Stimulated activated CD8-positive, alpha-beta memory T cell treated with anti-CD3 and anti-CD28 coated beads, Interleukin-12 subunit alpha, Interleukin-12 subunit beta, amount 100 ng/mL, for 24 hours (primary cell): Measurements from ENCODE around the gene GRIK2.
"Not testable (repeated sequence)": the region's sequence is repeated elsewhere in the genome, so short reads cannot be mapped to it uniquely, and the experiment has no call there.

Experiments
- DNase-seq: peaks from one replicate; pipeline ENCODE4 v3.0.0-alpha.2; 2020; ENCODE audit errors: extremely low read depth

Gene GRIK2

GRCh38 chr6:101630941-101631340 is 237.4 kb downstream of the GRIK2 start:
- no peak for DNase-seq

DNA sequence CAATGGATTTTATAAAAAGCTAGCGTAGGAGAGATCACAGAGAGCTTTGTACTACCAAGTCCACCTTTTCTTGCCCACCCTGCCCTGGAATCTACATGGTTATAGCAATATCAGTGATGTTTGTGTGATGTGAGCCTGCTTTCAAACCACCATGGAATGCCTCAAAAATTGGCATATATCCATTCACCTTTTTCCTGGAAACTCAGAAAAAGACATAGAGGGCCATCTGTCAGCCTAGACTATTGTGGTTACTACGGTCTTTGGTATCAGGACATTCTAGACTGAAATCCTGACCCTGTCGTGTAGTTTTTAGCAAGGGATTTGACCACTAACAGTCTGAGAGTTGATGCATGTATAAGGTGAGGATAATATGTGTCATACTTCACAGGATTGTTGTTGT is 239.6 kb downstream of the GRIK2 start:
- DNase-seq, result no peak

DNA sequence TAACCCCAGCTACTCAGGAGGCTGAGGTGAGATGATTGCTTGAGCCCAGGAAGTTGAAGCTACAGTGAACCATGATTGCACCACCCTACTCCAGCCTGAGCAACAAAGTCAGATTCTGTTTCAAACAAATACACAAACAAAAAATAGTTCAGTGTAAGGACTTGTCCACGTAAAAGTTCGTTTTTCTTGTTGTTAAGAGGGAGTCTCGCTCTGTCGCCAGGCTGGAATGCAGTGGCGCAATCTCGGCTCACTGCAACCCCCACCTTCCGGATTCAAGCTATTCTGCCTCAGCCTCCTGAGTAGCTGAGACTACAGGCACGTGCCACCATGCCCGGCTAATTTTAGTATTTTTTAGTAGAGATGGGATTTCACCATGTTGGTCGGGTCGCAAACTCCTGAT is 245.4 kb downstream of the GRIK2 start:
- not testable (repeated sequence) for DNase-seq

DNA sequence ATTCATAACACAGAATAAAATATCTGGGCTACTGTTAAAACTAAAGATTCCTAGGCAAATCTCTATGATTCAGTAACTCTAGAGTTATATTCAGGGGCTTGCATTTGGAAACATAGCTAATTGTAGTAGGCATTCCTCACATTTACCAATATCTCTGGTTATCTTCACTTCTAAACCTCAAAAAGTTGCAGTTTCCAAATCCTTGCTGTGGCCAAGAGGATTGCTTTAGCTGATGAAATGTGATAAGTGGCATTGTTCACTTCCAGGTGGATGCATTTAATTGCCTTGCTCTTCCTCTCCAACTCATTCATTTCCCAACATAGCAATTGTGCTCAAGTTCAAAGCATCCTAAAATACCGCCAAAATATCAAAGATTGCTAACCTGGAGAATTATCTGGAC is 246.6 kb downstream of the GRIK2 start:
- DNase-seq, result no peak

GRCh38 chr6:101645770-101646169 is 252.3 kb downstream of the GRIK2 start:
- DNase-seq, result no peak

GRCh38 chr6:101650402-101651100 is 257.0 kb downstream of the GRIK2 start:
- no peak for DNase-seq

GRCh38 chr6:101652079-101652478 is 258.6 kb downstream of the GRIK2 start:
- no peak for DNase-seq

- DNase-seq, result no peak
Observed at GRCh38 chr6:101655109-101655508, 261.6 kb downstream of the GRIK2 start.

DNA sequence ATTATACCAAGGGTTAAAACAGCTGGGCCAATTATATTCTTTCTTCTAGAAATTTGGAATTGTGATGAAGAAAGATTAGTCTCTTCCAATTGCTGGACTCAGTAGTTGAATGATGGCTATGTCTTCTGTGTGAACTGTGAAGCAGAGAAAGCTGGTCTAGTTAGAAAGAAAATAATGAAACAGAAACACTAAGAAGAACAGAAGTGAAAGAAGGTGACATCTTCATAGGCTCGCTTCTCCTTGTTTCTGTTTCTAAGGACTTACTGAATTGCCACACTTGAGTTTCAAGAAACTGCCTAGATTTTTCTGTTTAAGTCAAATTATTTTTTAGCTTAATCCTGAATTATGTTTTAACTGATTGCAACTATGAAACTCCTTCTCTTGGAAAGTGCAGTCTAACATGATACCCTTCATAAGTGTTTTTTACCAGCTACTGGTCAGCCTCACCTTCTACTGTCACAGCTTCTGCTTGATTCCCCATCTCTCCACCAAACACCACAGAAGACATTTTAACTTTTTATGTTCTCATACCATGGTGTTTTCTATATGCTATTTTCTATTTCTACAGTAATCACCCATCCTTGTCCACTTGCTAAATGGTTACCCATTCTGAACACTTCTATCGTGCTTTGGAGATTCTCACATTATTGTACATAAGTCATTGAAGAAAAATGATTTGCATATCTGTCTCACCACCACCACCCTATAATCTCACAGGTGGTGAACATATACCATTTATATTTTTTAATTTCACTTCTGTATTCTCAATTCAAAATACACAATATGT is 268.8 kb downstream of the GRIK2 start:
- no peak for DNase-seq

GRCh38 chr6:101663100-101663499 is 269.6 kb downstream of the GRIK2 start:
- no peak for DNase-seq

DNA sequence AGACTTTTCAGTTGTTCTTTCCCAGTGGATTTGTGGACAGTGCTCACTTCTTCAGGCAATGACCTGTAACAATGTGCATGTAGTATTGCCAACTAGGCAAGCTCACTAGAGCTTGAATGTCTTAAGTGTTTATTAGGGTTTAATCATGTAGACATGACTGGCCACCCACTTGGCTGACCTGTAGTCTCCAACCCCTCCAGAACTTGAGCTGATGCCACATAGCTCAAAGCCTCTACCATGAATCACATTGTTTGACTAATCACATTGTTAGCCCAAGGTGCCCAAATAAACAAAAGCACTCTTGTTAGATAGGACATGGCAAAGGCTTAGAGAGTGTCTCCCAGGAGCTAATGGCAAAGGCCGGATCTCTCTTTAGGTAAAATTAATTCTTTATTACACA is 272.7 kb downstream of the GRIK2 start:
- no peak for DNase-seq

DNA sequence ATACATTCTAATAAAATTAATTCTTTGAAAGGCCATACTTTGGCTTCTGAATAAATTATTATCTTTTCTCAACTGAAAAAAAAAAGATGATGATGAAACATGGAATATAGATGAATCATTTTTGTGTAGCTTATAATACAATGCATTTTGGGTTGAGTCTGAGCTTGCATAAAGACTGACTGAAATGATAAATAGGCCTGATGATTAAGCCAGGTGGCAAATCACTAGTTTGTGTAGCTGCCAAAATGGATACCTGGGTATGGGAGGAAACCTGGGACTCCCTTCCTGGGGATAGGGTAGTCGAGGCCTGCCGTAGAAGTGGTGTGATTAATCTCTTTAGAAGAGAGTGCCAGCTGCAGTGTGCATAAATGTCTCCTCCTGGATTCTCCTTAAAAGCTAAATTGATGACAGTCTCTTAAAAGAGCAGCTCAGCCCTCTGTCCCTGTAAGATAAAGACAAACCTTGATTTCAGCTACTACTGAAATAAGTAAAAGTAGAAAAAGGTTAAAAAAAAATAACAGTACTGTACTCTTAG is 275.1 kb downstream of the GRIK2 start:
- DNase-seq, result no peak

- no peak for DNase-seq
Observed at GRCh38 chr6:101676187-101676586, 282.7 kb downstream of the GRIK2 start.

DNA sequence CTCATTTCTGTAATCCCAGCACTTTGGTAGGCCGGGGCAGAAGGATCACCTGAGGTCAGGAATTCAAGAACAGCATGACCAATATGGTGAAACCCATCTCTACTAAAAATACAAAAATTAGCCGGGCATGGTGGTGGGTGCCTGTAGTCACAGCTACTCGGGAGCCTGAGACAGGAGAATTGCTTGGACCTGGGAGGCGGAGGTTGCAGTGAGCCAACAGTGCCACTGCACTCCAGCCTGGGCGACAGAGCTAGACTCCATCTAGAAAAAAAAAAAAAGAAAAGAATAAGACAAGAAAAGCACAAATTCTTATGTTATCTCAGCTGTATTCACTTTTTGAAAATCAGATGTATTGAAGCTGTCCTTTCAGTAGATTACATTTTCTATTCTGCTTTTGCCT is 289.4 kb downstream of the GRIK2 start:
- DNase-seq, result no peak

DNA sequence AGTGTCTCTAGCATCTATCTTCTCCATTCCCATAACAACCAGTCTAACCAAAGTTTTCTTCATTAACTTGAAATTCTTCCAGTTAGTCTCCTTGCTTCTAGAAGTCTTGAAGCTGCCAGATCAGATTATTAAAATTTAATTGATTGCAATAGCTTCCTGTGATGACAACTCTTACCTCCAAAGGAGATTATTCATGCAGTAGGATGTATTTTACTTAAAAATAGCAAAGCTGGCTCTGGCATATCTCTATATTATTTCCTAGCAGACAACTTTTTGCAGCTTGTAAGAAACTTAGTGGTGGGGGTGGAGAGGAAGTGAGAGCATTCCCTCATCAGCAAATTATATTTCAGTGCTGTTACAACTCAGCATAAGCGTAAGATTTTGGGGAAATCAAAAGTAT is 290.4 kb downstream of the GRIK2 start:
- DNase-seq, result no peak

GRCh38 chr6:101686653-101687052 is 293.1 kb downstream of the GRIK2 start:
- no peak for DNase-seq

DNA sequence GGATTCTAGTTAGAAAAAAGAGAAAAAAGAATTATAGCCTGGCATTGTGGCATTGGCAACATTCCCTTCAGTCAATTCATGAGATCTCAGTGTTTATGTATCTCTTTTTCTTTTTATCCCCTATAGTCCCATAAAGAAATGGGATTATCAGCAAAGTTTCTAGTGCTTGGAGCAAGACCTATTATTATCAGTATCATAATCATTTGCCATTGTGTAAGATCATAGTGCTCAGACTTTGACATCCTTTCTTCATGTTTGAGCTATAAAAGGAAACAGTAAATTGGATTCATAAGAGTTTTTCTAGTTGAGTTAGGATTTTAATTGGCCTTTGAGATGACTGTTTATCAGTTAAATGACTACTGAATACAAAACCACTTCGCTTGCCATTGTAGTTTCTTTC is 295.6 kb downstream of the GRIK2 start:
- no peak for DNase-seq

- no peak for DNase-seq
Observed at GRCh38 chr6:101689695-101690094, 296.2 kb downstream of the GRIK2 start.

DNA sequence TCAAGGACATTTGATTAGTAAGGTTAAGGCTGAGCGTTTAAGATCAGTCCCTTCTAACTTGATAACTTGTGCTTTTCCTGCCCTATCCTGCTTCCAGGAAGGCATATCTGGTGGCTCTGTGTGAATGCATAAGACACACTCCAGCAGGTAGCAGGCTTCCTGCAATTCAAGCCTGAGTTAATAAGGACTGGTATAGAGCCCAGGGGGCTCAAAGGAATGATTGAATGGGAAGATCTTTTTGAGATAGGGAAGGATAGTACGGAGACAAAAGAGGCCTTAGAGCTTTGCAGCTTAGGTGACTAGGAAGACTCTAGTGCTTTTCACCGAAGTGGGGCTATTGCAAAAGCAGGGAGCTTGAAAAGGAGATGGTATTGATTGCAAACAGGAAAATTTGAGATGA is 307.1 kb downstream of the GRIK2 start:
- no peak for DNase-seq

- no peak for DNase-seq
Observed at GRCh38 chr6:101703311-101703710, 309.8 kb downstream of the GRIK2 start.

DNA sequence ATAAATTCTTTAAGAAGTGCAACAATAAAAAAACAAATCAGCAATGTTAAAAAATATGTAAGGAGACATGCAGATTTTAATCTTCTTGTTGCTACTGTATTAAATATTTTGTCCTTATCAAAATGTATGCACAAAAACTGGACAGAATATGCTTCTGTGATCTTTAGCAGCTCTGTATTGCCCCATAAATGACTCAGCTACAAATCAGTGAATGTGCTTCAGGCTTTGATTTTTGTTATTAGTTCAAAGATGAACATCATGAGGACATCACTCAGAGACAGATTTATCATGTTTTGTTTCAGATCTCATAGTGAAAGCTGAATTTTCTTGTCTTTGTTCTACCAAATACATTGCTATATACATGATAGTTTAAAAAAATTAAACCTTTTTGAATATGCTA is 312.4 kb downstream of the GRIK2 start:
- DNase-seq, result no peak

DNA sequence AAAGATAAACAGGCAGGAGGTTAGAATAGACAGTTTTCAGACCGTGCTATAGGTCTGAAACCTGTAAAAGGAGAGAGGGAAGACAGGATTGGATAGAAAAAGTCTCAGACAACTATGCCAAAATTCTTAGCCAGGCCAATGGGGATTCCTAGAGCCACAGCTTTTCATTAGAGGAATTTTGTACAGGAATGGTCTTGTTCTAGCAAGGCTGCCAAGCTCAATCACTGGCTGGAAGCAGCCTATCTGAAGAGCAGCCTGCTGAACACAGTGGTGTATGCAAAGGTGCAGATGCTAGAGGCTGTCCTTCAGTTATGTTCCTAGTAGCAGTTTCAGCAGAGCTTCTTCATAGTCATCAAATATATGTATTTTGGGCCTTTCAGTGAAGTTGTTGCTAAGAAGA is 313.1 kb downstream of the GRIK2 start:
- no peak for DNase-seq

- no peak for DNase-seq
Observed at GRCh38 chr6:101711518-101711917, 318.0 kb downstream of the GRIK2 start.
